H1 (cell line): ENCODE results near the gene PDE9A. TPM values are rescaled to one million over a fixed set of nuclear protein-coding genes. Genes with fewer than 3 reads are reported as not detected.

ENCODE experiments used
- CTCF ChIA-PET: fragments of 300-600 bp; sonication (Branson Sonifier 250); formaldehyde crosslinking; loops from one replicate; lab custom pipeline; 2021; ENCODE audit not compliant: partially characterized antibody; lab: Charles Lee
- POLR2A ChIA-PET: fragments of 300-600 bp; sonication (Branson Sonifier 250); formaldehyde crosslinking; loops from one replicate; lab custom pipeline; 2021; ENCODE audit warnings: inconsistent platforms; ENCODE audit not compliant: partially characterized antibody; lab: Charles Lee
- DNase-seq, 2 experiments: peaks; one replicate each; pipeline versions ENCODE4 v3.0.0 to v3.0.0-alpha.2; 2010 to 2022; ENCODE audit warnings: low spot score in 2 of 2, low read depth in 1 of 2, mixed read lengths in 1 of 2
- FAIRE-seq: peaks from 2 replicates; lab custom pipeline; 2011; peaks lifted over from hg19 to GRCh38; lab: Jason Lieb, UNC
- H2AFZ ChIP-seq: 2 replicates; pipeline ENCODE4 v1.8.1; 2012; ENCODE audit warnings: low read length, inconsistent platforms
- H2AK5ac ChIP-seq: 2 replicates; pipeline ENCODE4 v1.6.1; 2013; ENCODE audit warnings: low read depth, low read length
- H2BK120ac ChIP-seq: replicated peaks from 2 replicates; pipeline ENCODE3; 2013; ENCODE audit warnings: low read depth, low read length, inconsistent platforms
- H2BK12ac ChIP-seq: 2 replicates; pipeline ENCODE4 v1.6.1; 2013; ENCODE audit warnings: low read depth, low read length
- H2BK15ac ChIP-seq: 2 replicates; pipeline ENCODE4 v1.6.1; 2013; ENCODE audit warnings: low read length
- H2BK20ac ChIP-seq: 2 replicates; pipeline ENCODE4 v1.6.1; 2013; ENCODE audit warnings: low read length
- H2BK5ac ChIP-seq: 2 replicates; pipeline ENCODE4 v1.6.1; 2013; ENCODE audit warnings: low read depth, low read length
- H3K14ac ChIP-seq: 2 replicates; pipeline ENCODE4 v1.6.1; 2013; ENCODE audit warnings: inconsistent platforms; ENCODE audit not compliant: insufficient read length
- H3K18ac ChIP-seq: 2 replicates; pipeline ENCODE4 v1.6.1; 2013; ENCODE audit warnings: low read length; ENCODE audit errors: extremely low read depth
- H3K23ac ChIP-seq: 2 replicates; pipeline ENCODE4 v1.6.1; 2013; ENCODE audit warnings: inconsistent platforms; ENCODE audit not compliant: insufficient read length
- H3K23me2 ChIP-seq: 2 replicates; pipeline ENCODE4 v1.6.1; 2013; ENCODE audit warnings: low read depth, low read length
- H3K27ac ChIP-seq: 2 replicates; pipeline ENCODE4 v1.6.1; 2011; ENCODE audit warnings: low read depth, low read length, inconsistent platforms
- H3K27me3 ChIP-seq, 4 experiments: replicated peaks in 1 of 4; 1 replicate in 1 of 4; 2 replicates in 3 of 4; pipeline versions ENCODE4 v1.6.1 to v1.8.1; 2011 to 2013; ENCODE audit warnings: low read length in 3 of 4, mild to moderate bottlenecking in 3 of 4, inconsistent platforms in 2 of 4, mixed read lengths in 2 of 4, moderate library complexity in 1 of 4; ENCODE audit not compliant: control insufficient read depth in 3 of 4, insufficient read depth in 3 of 4; ENCODE audit errors: extremely low read depth in 1 of 4
- H3K36me3 ChIP-seq, 4 experiments: 2 replicates each; pipeline versions ENCODE4 v1.6.1 to v1.8.1; 2011 to 2013; ENCODE audit warnings: mild to moderate bottlenecking in 4 of 4, low read length in 3 of 4, moderate library complexity in 2 of 4, control low read depth in 1 of 4, inconsistent platforms in 1 of 4; ENCODE audit not compliant: insufficient read depth in 4 of 4, control insufficient read depth in 2 of 4
- H3K4ac ChIP-seq: replicated peaks from 2 replicates; pipeline ENCODE3; 2013; ENCODE audit warnings: low read length, low read depth, mixed read lengths, inconsistent platforms; ENCODE audit not compliant: insufficient read length
- H3K4me1 ChIP-seq, 4 experiments: replicated peaks in 1 of 4; 1 replicate in 1 of 4; 2 replicates in 3 of 4; pipeline versions ENCODE4 v1.6.1 to v1.8.1; 2011 to 2013; ENCODE audit warnings: low read length in 3 of 4, inconsistent platforms in 2 of 4, mixed read lengths in 1 of 4; ENCODE audit not compliant: insufficient read depth in 4 of 4, control insufficient read depth in 3 of 4
- H3K4me2 ChIP-seq, 2 experiments: 2 replicates each; pipeline versions ENCODE4 v1.6.1 to v1.8.1; 2011 to 2013; ENCODE audit warnings: low read depth in 2 of 2, low read length in 2 of 2, control low read depth in 1 of 2, inconsistent platforms in 1 of 2, mild to moderate bottlenecking in 1 of 2; ENCODE audit not compliant: insufficient read depth in 1 of 2
- H3K4me3 ChIP-seq, 4 experiments: fragments of 200-600, 300-600 bp in 1 of 4; sonication (generic), shearing (Covaris generic), sonication (Bioruptor Twin) in 1 of 4; 2 replicates each; pipeline versions ENCODE4 v1.5.1 to v1.8.1; 2011 to 2016; ENCODE audit warnings: low read length in 4 of 4, low read depth in 3 of 4, control low read depth in 2 of 4, inconsistent platforms in 2 of 4, mild to moderate bottlenecking in 2 of 4, mixed read lengths in 1 of 4, moderate library complexity in 1 of 4; ENCODE audit not compliant: insufficient read depth in 2 of 4; ENCODE audit errors: extremely low read depth in 1 of 4
- H3K56ac ChIP-seq: replicated peaks from 2 replicates; pipeline ENCODE3; 2013; ENCODE audit warnings: low read depth, mild to moderate bottlenecking, mixed read lengths, low read length, inconsistent platforms; ENCODE audit not compliant: insufficient read length
- H3K79me1 ChIP-seq: 2 replicates; pipeline ENCODE4 v1.6.1; 2013; ENCODE audit warnings: low read depth, low read length, control low read depth
- H3K79me2 ChIP-seq, 2 experiments: 2 replicates each; pipeline versions ENCODE4 v1.6.1 to v1.8.1; 2012 to 2013; ENCODE audit warnings: low read length in 2 of 2, mild to moderate bottlenecking in 2 of 2, inconsistent platforms in 1 of 2; ENCODE audit not compliant: insufficient read depth in 2 of 2, control insufficient read depth in 1 of 2
- H3K9ac ChIP-seq, 4 experiments: replicated peaks in 1 of 4; 1 replicate in 1 of 4; 2 replicates in 3 of 4; pipeline versions ENCODE4 v1.6.1 to v1.8.1; 2011 to 2013; ENCODE audit warnings: low read depth in 3 of 4, low read length in 3 of 4, control low read depth in 2 of 4, mild to moderate bottlenecking in 2 of 4, moderate library complexity in 2 of 4, inconsistent platforms in 1 of 4; ENCODE audit errors: extremely low read depth in 1 of 4
- H3K9me3 ChIP-seq, 2 experiments: 2 replicates each; pipeline versions ENCODE4 v1.6.1 to v1.8.1; 2012 to 2013; ENCODE audit warnings: mild to moderate bottlenecking in 2 of 2, moderate library complexity in 2 of 2, control low read depth in 1 of 2, inconsistent platforms in 1 of 2, low read depth in 1 of 2, low read length in 1 of 2, mixed read lengths in 1 of 2; ENCODE audit not compliant: insufficient read depth in 2 of 2
- H4K20me1 ChIP-seq, 2 experiments: replicated peaks in 1 of 2; 2 replicates each; pipeline versions ENCODE3 to v1.8.1; 2011 to 2013; ENCODE audit warnings: inconsistent platforms in 2 of 2, low read length in 2 of 2, mild to moderate bottlenecking in 1 of 2; ENCODE audit not compliant: insufficient read depth in 2 of 2, control insufficient read depth in 1 of 2
- H4K5ac ChIP-seq: 2 replicates; pipeline ENCODE4 v1.6.1; 2013; ENCODE audit warnings: low read length, low read depth, mixed read lengths, inconsistent platforms; ENCODE audit not compliant: insufficient read length
- H4K8ac ChIP-seq: 2 replicates; pipeline ENCODE4 v1.8.0; 2013; ENCODE audit warnings: mild to moderate bottlenecking, moderate library complexity, low read length, inconsistent platforms; ENCODE audit not compliant: insufficient read depth; ENCODE audit errors: extremely low read depth
- H4K91ac ChIP-seq: replicated peaks from 2 replicates; pipeline ENCODE3; 2013; ENCODE audit warnings: low read length, mixed read lengths, inconsistent platforms; ENCODE audit not compliant: insufficient read length
- CBX5 ChIP-seq: fragments of 300-800, 300-1000 bp; sonication (generic); IDR thresholded peaks from 2 replicates; pipeline ENCODE4 v1.7.1; 2016; ENCODE audit warnings: antibody characterized with exemption, low read length, low read depth
- CBX8 ChIP-seq: fragments of 300-800, 300-1000 bp; sonication (generic); IDR thresholded peaks from 2 replicates; pipeline ENCODE4 v1.7.1; 2016; ENCODE audit warnings: low read depth, low read length, borderline replicate concordance
- CEBPB ChIP-seq: IDR thresholded peaks from 2 replicates; pipeline ENCODE4 v1.6.1; 2012; ENCODE audit warnings: low read depth, low read length
- CTBP2 ChIP-seq: IDR thresholded peaks from 2 replicates; pipeline ENCODE4 v1.7.0; 2011; ENCODE audit warnings: borderline replicate concordance, mild to moderate bottlenecking, moderate library complexity, mixed read lengths, low read length; ENCODE audit not compliant: insufficient read depth, insufficient read length
- E2F6 ChIP-seq: IDR thresholded peaks from 2 replicates; pipeline ENCODE4 v1.6.1; 2012; ENCODE audit warnings: inconsistent platforms
- EZH2 ChIP-seq: fragments of 200-600 bp; sonication (generic); IDR thresholded peaks from 2 replicates; pipeline ENCODE4 v1.7.1; 2012; ENCODE audit warnings: low read depth, mild to moderate bottlenecking, moderate library complexity, low read length, inconsistent platforms; ENCODE audit not compliant: severe bottlenecking
- FOSL1 ChIP-seq: IDR thresholded peaks from 2 replicates; pipeline ENCODE4 v1.6.1; 2011; ENCODE audit warnings: mild to moderate bottlenecking, low read depth, low read length, moderate library complexity; ENCODE audit not compliant: insufficient read depth
- MAFK ChIP-seq: IDR thresholded peaks from 2 replicates; pipeline ENCODE4 v1.6.1; 2012; ENCODE audit warnings: low read depth, mild to moderate bottlenecking, improper control_type of control experiment, low read length
- PHF8 ChIP-seq: fragments of 200-600 bp; sonication (generic); conservative IDR thresholded peaks from 2 replicates; pipeline ENCODE4 v1.7.1; 2012; ENCODE audit warnings: low read depth, mild to moderate bottlenecking, inconsistent platforms, low read length, moderate library complexity
- RFX5 ChIP-seq: IDR thresholded peaks from 2 replicates; pipeline ENCODE4 v1.6.1; 2011; ENCODE audit warnings: low read depth, low read length, improper control_type of control experiment, borderline replicate concordance
- SIRT6 ChIP-seq: IDR thresholded peaks from one replicate; pipeline ENCODE4 v1.7.1; 2012; ENCODE audit warnings: low read length, inconsistent platforms
- WGBS, 2 experiments: shearing (Covaris generic) in 1 of 2; methylation state at CpG; one replicate each; pipeline versions ENCODE4 v1.1.6 to v1.1.7; 2013 to 2015; ENCODE audit warnings: low lambda C conversion rate in 2 of 2, mixed read lengths in 2 of 2, inconsistent platforms in 1 of 2, low coverage in 1 of 2, missing lambda C conversion rate in 1 of 2; ENCODE audit not compliant: insufficient replicate concordance in 2 of 2, insufficient coverage in 1 of 2, insufficient read length in 1 of 2; ENCODE audit errors: extremely low coverage in 1 of 2, missing lambda C conversion rate in 1 of 2; 5-methylcytosine and 5-hydroxymethylcytosine counted together
- polyA plus RNA-seq, 7 experiments: library from polyadenylated mRNA; depleted of rRNA in 3 of 7; stranded (reverse) in 5 of 7; unstranded in 2 of 7; fragments of >200 nt in 5 of 7; fragments of 200-250 nt in 2 of 7; gene quantifications; 1 replicate in 5 of 7; 2 replicates in 1 of 7; 4 replicates in 1 of 7; pipeline versions ENCODE4 v1.2.1 to v1.2.3, GENCODE V29; 2011 to 2013; ENCODE audit warnings: missing spikeins in 2 of 7, mixed read lengths in 2 of 7
- total RNA-seq: library from RNA; stranded (reverse); fragmentation: NEBNext Ultra II Directional; extraction: Animal tissue kit (Norgen Biotek cat#: 25700); gene quantifications from 2 replicates; pipeline ENCODE4 v1.2.1, GENCODE V29; 2021

PDE9A gene
- total and polyA plus RNA-seq, 2 of the 8 experiments (the other 6 are each of a cell fraction or from before 2014, with no cell fraction given): 39.2 to 45.9 TPM

DNA sequence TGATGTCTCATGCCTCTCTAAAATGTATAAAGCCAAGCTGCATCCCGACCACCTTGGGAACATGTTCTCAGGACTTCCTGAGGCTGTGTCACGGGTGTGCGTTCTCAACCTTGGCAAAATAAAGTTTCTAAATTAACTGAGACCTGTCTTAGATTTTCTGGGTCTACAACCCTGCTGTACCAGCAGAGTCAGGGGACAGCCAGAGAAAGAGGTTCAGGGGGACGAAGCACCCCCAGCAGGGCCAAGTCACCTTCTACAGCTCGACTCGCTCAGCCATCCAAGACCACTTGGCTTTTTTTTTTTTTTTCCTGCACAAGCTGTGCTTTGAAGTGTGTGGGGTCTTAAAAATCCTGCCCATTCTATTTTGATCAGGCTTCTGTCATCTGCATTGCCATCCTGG is 28.5 kb upstream of the PDE9A start:
- no peak overlapping the region for H3K18ac ChIP-seq
- no peak overlapping the region for H3K56ac ChIP-seq
- H3K79me1 ChIP-seq: 0 out of 2 replicates have a peak, but pooled peaks cover 2% of the 10 kb centered on the region
- no peaks in the 10 kb centered on the region for H3K79me2 ChIP-seq
- H3K4ac ChIP-seq: no peak overlapping the region
- no peak overlapping the region for H2AK5ac ChIP-seq
- no peak overlapping the region for H2BK20ac ChIP-seq
- H2BK5ac ChIP-seq: no peak overlapping the region
- peaks cover 0 to 7% (median 3%) of the 10 kb centered on the region in 4 experiments; a peak in 3 of 7 replicates for H3K27me3 ChIP-seq
- H3K9me3 ChIP-seq: no peaks in the 10 kb centered on the region
- no peak overlapping the region for H2BK15ac ChIP-seq
- peaks cover 0 to 8% (median 4%) of the 10 kb centered on the region in 4 experiments; a peak in 4 of 7 replicates for H3K4me1 ChIP-seq
- H3K14ac ChIP-seq: no peak overlapping the region
- no peak overlapping the region for H2BK12ac ChIP-seq
- POLR2A ChIA-PET: no interaction called here
- H3K36me3 ChIP-seq: no peaks in the 10 kb centered on the region
- H2BK120ac ChIP-seq: no peak overlapping the region
- H4K5ac ChIP-seq: no peak overlapping the region
- no peak overlapping the region for H4K8ac ChIP-seq
- H4K20me1 ChIP-seq: no peaks in the 10 kb centered on the region
- no peak for DNase-seq
- CTCF ChIA-PET: interaction anchor here (1.1 to 2.1 kb wide), 2 partner anchors 8 to 13 kb away, joined by 3 to 6 read pairs; no protein-coding TSS in a partner anchor
- no peak overlapping the region for H3K4me3 ChIP-seq
- H3K23ac ChIP-seq: no peak overlapping the region
- WGBS, 2 experiments: 94% methylated on average over 4 of the region's 6 CpGs; no CpG with 5 or more reads in 1 of the 2 experiments
- peaks cover 4% of the 10 kb centered on the region; the same call in 1 of the 2 replicates for H3K23me2 ChIP-seq
- no peak for FAIRE-seq
- H3K9ac ChIP-seq: no peak overlapping the region
- H2AFZ ChIP-seq: no peak overlapping the region
- H3K27ac ChIP-seq: no peak overlapping the region
- H3K4me2 ChIP-seq: no peak overlapping the region
- no peak overlapping the region for H4K91ac ChIP-seq
- TF ChIP-seq RFX5: no peak
- TF ChIP-seq CTBP2: no peak
- TF ChIP-seq FOSL1: no peak
- TF ChIP-seq PHF8: no peak
- no peak for TF ChIP-seq CEBPB
- TF ChIP-seq CBX5: no peak
- TF ChIP-seq E2F6: no peak
- no peak for TF ChIP-seq EZH2
- no peak for TF ChIP-seq CBX8
- TF ChIP-seq MAFK: no peak
- TF ChIP-seq SIRT6: no peak
